Mononuclear cell (primary cell): ENCODE measurements around the gene HS3ST4. TPM values are rescaled to one million over a fixed set of nuclear protein-coding genes. Genes with fewer than 3 reads are reported as not detected.
"Not testable (repeated sequence)": the region's sequence is repeated elsewhere in the genome, so short reads cannot be mapped to it uniquely, and the experiment has no call there.

Experiments
- H3K27me3 ChIP-seq: 2 replicates; pipeline ENCODE4 v1.6.0; 2011; ENCODE audit warnings: low read length, control low read depth; ENCODE audit not compliant: insufficient read depth
- H3K4me1 ChIP-seq: 2 replicates; pipeline ENCODE4 v1.5.1; 2011; ENCODE audit warnings: mild to moderate bottlenecking, low read length, control low read depth; ENCODE audit not compliant: insufficient read depth
- H3K4me3 ChIP-seq: 2 replicates; pipeline ENCODE4 v1.5.1; 2011; ENCODE audit warnings: mild to moderate bottlenecking, low read length, moderate library complexity
- H3K9me3 ChIP-seq: 2 replicates; pipeline ENCODE4 v1.5.1; 2011; ENCODE audit warnings: low read depth, mild to moderate bottlenecking, control low read depth, low read length
- total RNA-seq: library from RNA; depleted of rRNA; stranded (reverse); fragments of >200 nt; gene quantifications from one replicate; pipeline ENCODE4 v1.2.3, GENCODE V29; 2012

The HS3ST4 gene
- total RNA-seq, 1 donor: not detected

DNA sequence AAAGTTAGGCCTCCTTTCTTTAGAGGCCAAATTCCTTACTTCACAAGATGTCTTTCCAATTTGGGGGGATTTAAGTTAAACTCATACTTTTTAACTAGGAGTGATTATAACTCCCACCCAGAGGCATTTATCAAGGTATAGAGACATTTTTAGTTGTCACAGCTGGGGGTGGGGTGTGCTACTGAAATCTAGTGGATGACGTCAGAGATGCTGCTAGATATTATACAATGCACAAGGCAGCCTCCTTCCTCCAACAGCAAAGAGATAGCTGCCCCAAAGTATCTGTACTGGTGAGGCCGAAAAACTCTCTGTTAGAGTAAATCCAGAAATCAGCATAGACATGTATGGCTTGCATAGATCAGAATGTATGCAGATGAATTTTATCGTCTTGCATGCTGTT, 324.0 kb downstream of the HS3ST4 start:
- H3K9me3 ChIP-seq: peaks cover 7% of the 10 kb centered on the region
- no peaks in the 10 kb centered on the region for H3K4me1 ChIP-seq
- no peaks in the 10 kb centered on the region for H3K27me3 ChIP-seq
- H3K4me3 ChIP-seq: no peak overlapping the region

DNA sequence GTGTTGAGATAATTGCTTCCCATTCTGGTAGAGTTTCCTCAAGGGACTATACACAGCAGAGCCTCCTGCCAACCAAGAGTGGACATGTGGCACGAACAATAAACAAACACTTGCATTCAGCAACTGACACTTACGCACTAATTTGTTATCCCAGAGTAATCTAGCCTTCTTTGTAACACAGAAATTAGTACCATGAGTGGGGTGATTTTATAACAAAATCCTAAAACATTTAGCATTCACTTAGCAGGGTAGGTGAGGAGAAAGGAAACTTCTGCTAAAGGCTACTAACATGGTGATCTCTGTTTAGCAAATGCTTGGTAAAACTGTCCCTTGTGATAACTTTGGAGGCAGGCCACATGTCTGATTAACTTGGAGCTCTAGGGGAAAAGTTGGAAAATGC, 325.2 kb downstream of the HS3ST4 start:
- Histone ChIP-seq H3K9me3 (peaks cover 7% of the 10 kb centered on the region), H3K4me1 (no peaks in the 10 kb centered on the region), H3K27me3 (no peaks in the 10 kb centered on the region), H3K4me3 (no peak overlapping the region)

DNA sequence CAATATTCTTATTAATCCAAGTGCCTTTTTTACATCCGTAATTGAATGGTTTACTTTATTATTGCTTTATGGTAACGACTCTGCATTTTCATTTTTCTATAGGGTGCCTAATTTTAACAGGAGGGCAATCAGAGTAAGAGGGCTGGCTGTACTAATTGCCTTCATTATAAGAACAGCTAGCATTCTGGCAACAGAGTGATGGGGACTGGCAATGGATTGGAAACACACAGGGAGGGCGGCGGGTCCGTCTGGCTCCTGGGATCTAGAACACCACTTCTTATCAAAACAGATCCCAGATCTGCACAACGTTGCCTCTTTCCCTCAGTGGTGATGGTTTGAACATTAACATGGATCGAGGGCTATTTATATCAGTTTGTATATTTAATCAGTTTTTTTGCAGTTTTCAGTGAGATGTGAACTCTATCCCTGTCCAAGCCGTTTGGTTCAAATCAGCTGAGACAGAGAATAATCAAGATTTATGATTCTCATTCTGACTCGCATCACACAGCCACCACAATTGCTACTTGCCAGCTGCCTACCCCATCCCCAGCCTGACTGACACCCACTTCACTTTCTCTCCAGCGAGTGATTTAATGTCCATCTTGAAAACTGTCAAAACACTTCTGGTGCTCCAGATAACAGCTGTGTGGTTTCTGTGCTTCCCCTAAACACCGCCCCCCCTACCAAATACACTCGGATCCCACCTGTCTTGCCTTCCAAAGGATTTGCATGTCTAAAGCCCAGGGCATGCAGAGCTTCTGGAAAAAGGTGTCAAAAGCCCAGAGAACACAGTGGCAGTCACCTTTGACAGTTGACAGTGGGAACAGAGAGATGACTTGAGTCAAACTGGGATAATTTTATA, 327.9 kb downstream of the HS3ST4 start:
- Histone ChIP-seq H3K4me3 (no peak overlapping the region), H3K9me3 (peaks cover 7% of the 10 kb centered on the region), H3K4me1 (no peaks in the 10 kb centered on the region), H3K27me3 (no peaks in the 10 kb centered on the region)

DNA sequence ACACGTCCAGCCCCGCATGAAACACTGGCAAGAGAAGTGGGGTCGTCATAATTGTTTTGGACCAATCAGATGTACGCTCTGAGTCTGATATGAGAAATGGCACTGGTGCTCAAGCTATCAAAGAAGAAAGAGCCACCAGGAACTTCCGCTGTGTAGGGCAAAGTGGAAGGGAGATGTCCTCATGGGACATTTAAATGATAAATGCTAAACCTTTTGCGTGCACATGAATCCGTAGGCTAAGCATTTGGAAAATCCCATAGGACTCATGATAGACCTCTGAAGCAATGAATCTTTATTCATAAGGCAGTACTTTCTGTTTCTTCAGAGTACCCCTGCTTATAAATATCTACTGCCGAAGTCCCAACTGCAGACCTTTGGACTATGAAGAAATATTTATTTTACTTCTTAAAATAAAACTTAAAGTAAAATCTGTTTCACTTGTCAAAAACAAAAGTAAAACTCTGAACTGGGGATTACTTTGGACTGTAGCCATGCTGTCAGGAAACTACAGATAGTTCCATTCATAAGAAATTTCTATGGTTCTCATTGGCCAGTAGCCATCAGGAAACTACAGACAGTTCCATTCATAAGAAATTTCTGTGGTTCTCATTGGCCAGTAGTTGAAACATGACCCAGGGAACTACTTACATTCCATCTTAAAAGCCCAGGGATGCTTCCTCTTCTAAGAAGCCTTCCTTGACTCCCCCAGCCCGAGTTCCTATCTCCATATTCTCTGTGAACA, 335.1 kb downstream of the HS3ST4 start:
- H3K4me1 ChIP-seq: no peaks in the 10 kb centered on the region
- no peaks in the 10 kb centered on the region for H3K27me3 ChIP-seq
- H3K9me3 ChIP-seq: no peaks in the 10 kb centered on the region
- no peak overlapping the region for H3K4me3 ChIP-seq

DNA sequence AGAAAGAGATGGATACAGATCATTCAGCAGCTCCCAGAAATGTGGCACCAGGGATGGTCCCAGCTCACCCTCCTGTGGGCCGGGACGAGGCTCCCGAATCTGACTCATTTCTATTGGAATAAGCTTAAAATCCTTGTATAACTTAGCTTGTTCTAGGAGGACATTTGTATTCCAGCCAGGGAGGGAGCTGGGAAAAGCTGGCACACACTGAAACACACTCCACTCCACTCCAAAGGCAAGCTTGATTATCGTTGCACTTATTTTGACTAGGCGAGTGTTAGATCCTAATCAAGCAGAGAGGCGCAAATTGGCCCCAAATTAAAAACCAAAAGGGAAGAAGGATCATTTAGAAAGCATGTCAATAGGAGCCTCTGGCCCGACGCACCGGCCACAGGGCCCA, 339.5 kb downstream of the HS3ST4 start:
- H3K9me3 ChIP-seq: no peaks in the 10 kb centered on the region
- H3K4me1 ChIP-seq: no peaks in the 10 kb centered on the region
- H3K27me3 ChIP-seq: no peaks in the 10 kb centered on the region
- no peak overlapping the region for H3K4me3 ChIP-seq

DNA sequence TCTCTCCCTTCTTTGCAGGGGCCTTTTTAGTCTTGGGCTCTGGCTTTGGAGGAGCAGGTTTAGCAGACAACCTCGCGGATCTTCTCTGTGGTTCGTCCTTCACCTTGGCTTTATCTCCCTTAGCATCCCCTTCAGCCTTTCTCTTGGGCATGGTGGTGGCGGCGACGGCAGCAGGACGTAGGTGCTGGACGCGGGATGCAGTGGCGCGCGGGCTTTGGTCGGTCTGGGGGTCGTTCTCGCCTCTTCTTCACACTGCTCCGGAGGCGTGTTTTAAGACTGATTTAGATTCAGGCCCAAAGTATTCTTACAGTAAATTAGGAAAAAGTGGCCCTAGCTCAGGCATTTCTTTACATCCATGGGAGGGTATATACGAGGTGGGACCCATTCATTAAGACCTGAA, 340.9 kb downstream of the HS3ST4 start:
- H3K27me3 ChIP-seq, H3K9me3 ChIP-seq, H3K4me3 ChIP-seq, H3K4me1 ChIP-seq: not testable (repeated sequence)

DNA sequence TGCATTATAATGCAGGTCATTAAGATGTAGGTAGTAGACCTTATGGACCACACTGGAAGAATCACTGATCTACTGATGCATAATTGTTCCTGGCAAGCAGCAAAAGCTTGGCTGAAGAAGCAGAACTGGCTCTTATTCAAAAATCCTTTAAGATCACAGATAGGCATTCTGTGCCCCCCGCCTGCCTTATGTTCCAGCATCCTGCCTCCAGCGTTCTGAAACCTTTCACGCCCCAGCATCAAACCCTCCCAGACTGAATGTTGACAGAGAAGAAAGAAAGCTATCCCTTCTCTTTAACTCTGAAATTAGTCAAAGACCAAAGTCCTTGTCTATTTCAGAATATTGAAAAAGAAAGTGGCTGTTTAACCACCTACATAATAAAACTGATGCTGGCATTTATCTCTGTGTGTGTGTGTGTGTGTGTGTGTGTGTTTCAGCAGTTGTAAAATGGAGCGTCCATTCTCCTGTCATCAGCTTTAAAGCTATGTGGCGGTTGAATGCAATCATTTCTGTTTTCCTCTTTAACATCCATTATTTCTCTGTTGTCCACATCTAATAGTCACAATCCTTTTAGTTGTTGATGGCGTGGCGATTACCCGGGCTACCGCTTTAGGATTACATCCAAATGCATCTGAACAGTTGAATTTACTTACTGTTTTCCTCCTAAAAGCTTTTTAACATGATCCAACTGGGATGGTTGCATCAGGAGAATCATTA, 350.4 kb downstream of the HS3ST4 start:
- no peaks in the 10 kb centered on the region for H3K27me3 ChIP-seq
- no peaks in the 10 kb centered on the region for H3K9me3 ChIP-seq
- no peak overlapping the region for H3K4me3 ChIP-seq
- no peaks in the 10 kb centered on the region for H3K4me1 ChIP-seq

DNA sequence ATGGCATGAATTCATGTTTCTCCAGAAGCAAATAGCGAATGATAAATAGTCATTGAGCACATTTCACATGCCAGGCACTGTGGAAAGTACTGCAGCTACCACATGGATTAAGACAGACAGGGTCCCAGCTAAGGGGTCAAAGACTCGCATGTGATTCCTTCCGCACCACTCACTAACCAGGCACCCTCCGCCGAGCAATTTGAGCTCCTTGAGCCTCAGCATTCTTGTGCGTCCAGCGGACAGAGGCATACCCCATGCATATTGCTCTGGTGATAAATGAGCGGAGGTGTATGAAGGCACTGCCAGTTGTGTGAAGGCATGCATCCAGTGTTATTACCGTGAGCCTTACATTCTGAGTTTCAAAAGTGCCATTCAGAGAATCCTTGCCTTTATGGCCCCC, 358.7 kb downstream of the HS3ST4 start:
- no peaks in the 10 kb centered on the region for H3K4me1 ChIP-seq
- H3K27me3 ChIP-seq: no peaks in the 10 kb centered on the region
- no peak overlapping the region for H3K4me3 ChIP-seq
- H3K9me3 ChIP-seq: no peaks in the 10 kb centered on the region

DNA sequence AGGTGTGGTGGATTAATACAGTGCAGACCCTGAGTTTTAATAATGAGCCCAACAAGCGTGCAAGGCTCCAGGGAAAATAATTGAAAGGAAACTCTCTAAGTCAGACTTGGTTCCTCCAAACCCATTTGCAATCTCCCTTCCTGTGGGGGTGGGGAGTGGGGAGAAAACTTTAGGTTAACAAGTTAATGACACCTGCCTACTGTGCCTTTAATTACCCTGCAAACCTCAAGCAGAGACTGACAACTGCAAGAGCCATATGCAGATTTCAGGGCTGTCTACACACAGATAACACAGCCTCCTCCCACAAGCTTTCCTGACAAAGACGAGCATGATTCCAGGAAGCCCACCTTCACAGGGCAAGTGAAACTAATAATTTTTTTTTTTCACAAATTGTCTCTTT, 359.3 kb downstream of the HS3ST4 start:
- Histone ChIP-seq H3K4me1 (no peaks in the 10 kb centered on the region), H3K9me3 (no peaks in the 10 kb centered on the region), H3K27me3 (no peaks in the 10 kb centered on the region), H3K4me3 (no peak overlapping the region)

DNA sequence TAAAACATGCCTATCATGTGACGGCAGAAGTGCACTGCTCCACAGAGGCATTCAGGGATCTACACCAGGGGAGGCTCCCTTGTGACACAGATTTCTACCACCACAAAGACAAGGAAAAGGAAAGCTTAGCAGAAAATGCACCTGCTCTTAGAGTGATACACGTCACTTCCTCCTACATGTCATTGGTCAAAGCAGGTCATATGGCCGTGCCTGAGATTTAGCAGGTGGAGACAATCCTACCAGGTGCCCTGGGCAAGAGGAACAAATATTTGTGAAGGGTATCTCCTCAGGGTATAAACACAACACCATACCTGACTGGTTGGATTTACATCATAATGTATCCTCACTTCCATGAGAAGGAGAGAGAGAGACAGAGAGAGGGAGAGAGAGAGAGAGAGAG, 362.1 kb downstream of the HS3ST4 start:
- no peaks in the 10 kb centered on the region for H3K9me3 ChIP-seq
- H3K27me3 ChIP-seq: no peaks in the 10 kb centered on the region
- no peaks in the 10 kb centered on the region for H3K4me1 ChIP-seq
- no peak overlapping the region for H3K4me3 ChIP-seq

DNA sequence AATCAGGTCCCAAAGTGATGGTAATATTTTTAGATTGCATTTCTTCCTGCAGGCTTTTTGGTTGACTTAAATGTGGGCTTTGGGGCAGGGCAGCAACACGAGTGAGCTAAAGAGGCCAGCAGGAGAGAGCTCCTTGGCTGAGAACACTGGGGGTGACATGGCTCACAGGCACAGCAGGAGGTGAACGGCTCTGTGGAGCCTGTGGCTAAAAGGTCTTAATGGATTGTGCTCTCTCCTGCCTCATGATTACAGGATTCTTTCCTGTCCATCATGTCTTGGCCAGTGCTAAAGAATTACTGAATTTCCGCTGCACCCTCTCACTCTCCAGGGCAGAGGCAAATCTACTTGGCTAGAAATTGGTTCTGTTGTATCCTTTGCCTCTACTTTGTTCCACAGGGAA, 366.6 kb downstream of the HS3ST4 start:
- no peaks in the 10 kb centered on the region for H3K27me3 ChIP-seq
- no peaks in the 10 kb centered on the region for H3K4me1 ChIP-seq
- no peak overlapping the region for H3K4me3 ChIP-seq
- H3K9me3 ChIP-seq: no peaks in the 10 kb centered on the region

DNA sequence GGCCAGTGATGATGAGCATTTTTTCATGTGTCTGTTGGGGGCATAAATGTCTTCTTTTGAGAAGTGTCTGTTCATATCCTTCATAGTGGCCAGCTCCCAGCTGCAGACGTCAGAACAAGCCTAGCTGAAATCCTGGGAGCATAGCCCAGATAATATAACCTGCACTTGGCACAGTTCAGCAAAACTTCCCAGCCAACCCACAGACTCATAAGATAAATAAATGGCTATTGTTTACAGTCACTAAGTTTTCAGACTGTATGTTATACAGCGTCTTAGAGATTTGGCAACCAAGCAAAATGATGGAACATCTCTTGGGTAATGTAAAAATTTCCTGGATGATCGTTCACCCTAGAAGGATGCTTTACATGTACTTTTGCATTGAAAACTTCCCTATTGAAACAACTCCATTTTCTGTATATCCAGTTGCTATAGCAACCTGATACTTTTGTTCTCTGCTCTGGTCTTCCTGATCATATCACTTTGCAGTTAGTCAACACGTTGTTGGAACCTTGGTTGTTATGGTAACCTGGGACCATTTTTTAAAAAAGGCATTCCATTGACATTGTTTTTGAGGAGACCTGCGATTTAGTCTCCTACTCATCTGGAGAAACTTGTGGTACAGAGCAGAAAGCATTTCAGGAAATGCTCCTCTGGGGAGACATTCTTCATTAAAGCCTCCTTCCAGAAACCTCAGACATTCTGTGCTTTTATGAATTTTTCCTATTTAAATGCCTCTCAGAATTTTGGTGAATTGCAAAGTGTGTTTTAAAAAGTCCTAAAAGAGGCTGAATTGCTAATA, 378.7 kb downstream of the HS3ST4 start:
- Histone ChIP-seq H3K9me3 (no peaks in the 10 kb centered on the region), H3K4me1 (no peaks in the 10 kb centered on the region)

DNA sequence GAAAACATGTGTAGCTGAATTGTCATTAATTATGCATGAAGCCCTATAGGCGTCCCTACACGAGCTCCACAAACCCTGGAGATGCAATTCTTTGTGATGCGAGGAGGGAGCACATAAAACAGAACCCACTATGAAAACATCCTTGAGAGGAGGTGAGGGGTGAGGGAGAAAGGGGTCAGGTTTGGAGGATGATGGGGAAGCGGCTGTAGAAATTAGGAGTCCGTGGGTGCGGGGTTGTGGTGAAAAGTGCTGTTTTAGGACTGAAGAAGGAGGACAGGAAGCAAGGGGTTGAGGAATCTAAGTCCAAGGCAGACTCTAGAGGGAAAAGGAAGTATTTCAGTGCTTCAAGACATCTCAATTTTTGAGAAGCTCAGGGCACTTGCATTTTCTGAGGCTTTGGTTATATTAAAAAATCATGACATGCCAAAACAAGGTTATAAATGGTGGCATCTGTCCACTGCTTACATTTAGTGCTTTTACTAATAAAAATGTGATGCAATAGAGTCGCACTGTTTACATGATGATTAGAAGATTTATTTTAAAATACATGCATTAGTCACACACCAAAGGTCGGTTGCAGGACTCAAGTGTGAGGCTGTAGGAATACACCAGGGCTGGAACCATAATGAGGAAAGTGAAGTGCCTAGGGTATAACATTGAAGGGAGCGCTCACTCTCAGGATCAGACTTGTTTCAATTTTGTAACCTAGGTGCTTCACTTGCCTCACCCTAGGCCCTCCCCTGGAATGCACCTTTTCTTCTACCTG, 379.5 kb downstream of the HS3ST4 start:
- Histone ChIP-seq H3K27me3 (no peaks in the 10 kb centered on the region), H3K4me1 (no peaks in the 10 kb centered on the region), H3K4me3 (no peak overlapping the region), H3K9me3 (no peaks in the 10 kb centered on the region)

More for the DNA sequence above, 378.7 kb downstream of the HS3ST4 start:
- Histone ChIP-seq H3K4me3 (no peak overlapping the region), H3K27me3 (no peaks in the 10 kb centered on the region)

DNA sequence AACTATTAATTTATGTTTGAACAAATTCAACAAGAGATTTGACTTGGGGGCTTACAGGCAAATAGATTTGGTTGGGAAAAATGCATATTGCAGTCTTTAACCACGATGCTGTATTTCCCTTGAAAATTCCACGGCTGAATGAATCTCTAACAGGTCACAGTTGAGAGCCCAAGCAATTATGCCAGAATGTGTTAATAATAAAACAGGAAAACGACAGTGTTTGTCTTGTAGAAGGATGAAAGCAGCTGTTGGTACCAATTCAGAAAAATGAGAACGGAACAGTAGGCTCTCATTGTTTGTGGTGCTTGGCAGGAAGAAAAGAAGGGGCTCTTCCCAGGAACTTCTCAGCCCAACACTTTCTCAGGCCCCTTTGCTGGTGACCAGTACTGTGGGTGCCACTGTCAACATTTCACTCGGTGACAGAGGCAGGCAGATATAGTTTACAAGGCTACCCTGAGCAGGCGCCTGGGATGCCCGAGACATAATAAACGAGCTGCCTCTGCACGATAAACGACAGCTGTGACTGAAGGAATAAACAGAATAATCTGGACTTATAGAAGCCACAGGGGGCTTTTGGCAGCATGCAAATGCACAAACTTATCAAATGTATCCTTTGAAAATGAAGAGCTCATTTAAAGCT, 387.1 kb downstream of the HS3ST4 start:
- Histone ChIP-seq H3K4me1 (no peaks in the 10 kb centered on the region), H3K9me3 (no peaks in the 10 kb centered on the region), H3K4me3 (no peak overlapping the region), H3K27me3 (no peaks in the 10 kb centered on the region)
